Measurements from ENCODE around the gene FPR2. TPM values are rescaled to one million over a fixed set of nuclear protein-coding genes. Genes with fewer than 3 reads are reported as not detected.

The FPR2 gene
- total RNA-seq, 2 experiments from 2014 or later = not detected

DNA sequence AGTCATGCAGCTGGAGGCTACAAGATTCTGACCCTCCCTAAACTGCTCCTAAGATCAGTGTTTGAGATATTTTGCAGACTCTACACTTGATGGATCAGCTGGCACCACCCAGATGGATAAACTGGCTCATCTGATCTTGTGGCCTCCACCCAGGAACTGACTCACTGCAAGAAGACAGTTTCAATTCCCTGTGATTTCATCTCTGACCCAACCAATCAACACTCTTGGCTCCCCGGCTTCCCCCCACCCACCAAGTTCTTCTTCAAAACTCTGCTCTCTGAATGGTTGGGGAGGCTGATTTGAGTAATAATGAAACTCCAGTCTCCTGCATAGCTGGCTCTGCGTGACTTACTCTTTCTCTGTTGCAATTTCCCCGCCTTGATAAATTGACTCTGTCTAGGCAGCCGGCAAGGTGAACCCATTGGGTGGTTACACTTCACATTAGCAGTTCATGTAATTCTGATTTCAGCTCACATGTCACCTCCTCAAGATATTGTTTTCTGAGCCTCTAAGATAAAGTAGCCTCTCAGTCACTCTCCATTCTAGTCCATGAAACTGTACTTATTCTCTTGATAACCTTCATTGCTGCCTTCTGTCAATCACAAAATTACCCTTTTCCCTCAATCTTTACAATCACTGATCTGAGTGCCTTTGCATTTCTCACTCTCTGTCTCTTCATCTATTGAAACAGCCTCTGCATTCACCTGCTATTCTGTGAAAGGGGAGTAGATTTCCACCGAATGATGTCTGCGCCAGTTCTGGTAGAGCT is 24.1 kb downstream of the FPR2 start:
- intact Hi-C loops (cut with micrococcal nuclease; ENCODE audit: unreplicated experiment) = no loop called here
- peak overlapping the region; percentile 18; the same call in 1 of the 2 replicates for H2AFZ ChIP-seq (ENCODE audit: low read length)
- H3K9me2 ChIP-seq (ENCODE audit: insufficient read depth, low read length) = no peaks in the 10 kb centered on the region

DNA sequence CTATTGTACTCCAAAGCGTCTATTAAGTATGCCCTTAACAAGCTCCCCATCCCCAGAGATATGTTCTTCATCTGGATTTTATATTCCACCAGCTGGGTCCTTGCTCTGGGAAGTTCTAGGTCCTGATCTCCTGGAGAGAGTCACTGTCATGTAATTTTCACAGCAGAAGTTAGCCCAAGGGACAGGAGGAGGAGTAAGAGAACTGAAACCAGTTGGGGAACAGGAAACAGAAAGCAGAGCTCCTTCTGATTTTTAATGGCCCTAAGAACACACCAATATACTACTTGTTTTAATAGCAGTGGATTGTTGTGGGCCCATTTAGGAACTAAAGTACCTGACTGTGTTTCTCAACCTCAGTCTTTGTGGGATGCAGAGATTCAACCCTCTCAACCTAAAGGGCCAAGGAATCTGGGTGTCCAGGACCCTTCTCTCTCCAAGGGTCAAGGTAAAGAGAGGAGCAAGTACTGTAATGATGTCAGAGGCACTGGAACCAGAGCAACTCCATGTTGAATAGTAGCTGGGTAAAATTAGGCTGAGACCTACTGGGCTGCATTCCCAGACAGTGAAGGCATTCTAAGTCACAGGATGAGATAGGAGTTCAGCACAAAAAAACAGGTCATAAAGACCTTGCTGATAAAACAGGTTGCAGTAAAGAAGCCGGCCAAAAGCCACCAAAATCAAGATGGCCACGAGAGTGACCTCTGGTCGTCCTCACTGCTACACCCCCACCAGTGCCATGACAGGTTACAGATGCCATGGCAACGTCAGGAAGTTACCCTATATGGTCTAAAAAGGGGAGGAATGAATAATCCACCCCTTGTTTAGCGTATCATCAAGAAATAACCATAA is 25.9 kb downstream of the FPR2 start:
- intact Hi-C loops (cut with micrococcal nuclease; ENCODE audit: unreplicated experiment) = no loop called here
- Histone ChIP-seq H3K9me2 (ENCODE audit: insufficient read depth, low read length) (no peaks in the 10 kb centered on the region), H3K4me1 (ENCODE audit: insufficient read depth, low read length, poor library complexity, severe bottlenecking) (no peaks in the 10 kb centered on the region), H3K9me3 (ENCODE audit: low read length) (no peaks in the 10 kb centered on the region), H3K27ac (ENCODE audit: low read depth, low read length, poor library complexity, severe bottlenecking) (no peak overlapping the region), H3K79me2 (ENCODE audit: insufficient read depth, low read depth, low read length) (no peaks in the 10 kb centered on the region), H2AFZ (ENCODE audit: low read length) (no peak overlapping the region), H3K36me3 (ENCODE audit: insufficient read depth, low read length) (no peaks in the 10 kb centered on the region), H4K20me1 (ENCODE audit: insufficient read depth, low read length) (no peaks in the 10 kb centered on the region), H3K4me3 (ENCODE audit: low read depth, low read length, poor library complexity, severe bottlenecking) (no peak overlapping the region), H3K4me2 (ENCODE audit: low read length) (no peak overlapping the region)
- TF ChIP-seq EZH2phosphoT487 (IDR thresholded peaks at IDR 0.05; ENCODE audit: borderline replicate concordance, low read depth, low read length) = no peak
- TF ChIP-seq, protein P1, sequence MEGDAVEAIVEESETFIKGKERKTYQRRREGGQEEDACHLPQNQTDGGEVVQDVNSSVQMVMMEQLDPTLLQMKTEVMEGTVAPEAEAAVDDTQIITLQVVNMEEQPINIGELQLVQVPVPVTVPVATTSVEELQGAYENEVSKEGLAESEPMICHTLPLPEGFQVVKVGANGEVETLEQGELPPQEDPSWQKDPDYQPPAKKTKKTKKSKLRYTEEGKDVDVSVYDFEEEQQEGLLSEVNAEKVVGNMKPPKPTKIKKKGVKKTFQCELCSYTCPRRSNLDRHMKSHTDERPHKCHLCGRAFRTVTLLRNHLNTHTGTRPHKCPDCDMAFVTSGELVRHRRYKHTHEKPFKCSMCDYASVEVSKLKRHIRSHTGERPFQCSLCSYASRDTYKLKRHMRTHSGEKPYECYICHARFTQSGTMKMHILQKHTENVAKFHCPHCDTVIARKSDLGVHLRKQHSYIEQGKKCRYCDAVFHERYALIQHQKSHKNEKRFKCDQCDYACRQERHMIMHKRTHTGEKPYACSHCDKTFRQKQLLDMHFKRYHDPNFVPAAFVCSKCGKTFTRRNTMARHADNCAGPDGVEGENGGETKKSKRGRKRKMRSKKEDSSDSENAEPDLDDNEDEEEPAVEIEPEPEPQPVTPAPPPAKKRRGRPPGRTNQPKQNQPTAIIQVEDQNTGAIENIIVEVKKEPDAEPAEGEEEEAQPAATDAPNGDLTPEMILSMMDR (conservative IDR thresholded peaks at IDR 0.05; ENCODE audit: low read length) = no peak
- DNase-seq (ENCODE audit: low spot score) = no peak
- ChIA-PET POLR2A (no interaction called here), CTCF (ENCODE audit: unreplicated experiment) (no interaction called here)
- BruUV-seq (replicated peaks) = no TSS peak

More for the DNA sequence above, 24.1 kb downstream of the FPR2 start:
- Histone ChIP-seq H3K9me3 (ENCODE audit: low read length) (no peaks in the 10 kb centered on the region), H4K20me1 (ENCODE audit: insufficient read depth, low read length) (no peaks in the 10 kb centered on the region), H3K36me3 (ENCODE audit: insufficient read depth, low read length) (no peaks in the 10 kb centered on the region), H3K79me2 (ENCODE audit: insufficient read depth, low read depth, low read length) (no peaks in the 10 kb centered on the region), H3K4me1 (ENCODE audit: insufficient read depth, low read length, poor library complexity, severe bottlenecking) (no peaks in the 10 kb centered on the region), H3K4me2 (ENCODE audit: low read length) (no peak overlapping the region; the same call in 1 of the 2 replicates), H3K4me3 (ENCODE audit: low read depth, low read length, poor library complexity, severe bottlenecking) (no peak overlapping the region), H3K27ac (ENCODE audit: low read depth, low read length, poor library complexity, severe bottlenecking) (no peak overlapping the region)
- TF ChIP-seq, protein P1 (conservative IDR thresholded peaks at IDR 0.05; ENCODE audit: low read length) = no peak
- no peak for TF ChIP-seq EZH2phosphoT487 (IDR thresholded peaks at IDR 0.05; ENCODE audit: borderline replicate concordance, low read depth, low read length)
- no TSS peak for BruUV-seq (replicated peaks)
- DNase-seq (ENCODE audit: low spot score) = peak; percentile 17
- ChIA-PET POLR2A (no interaction called here), CTCF (ENCODE audit: unreplicated experiment) (no interaction called here)
